Measurements from ENCODE around the gene SAYSD1.

Gene SAYSD1

GRCh38 chr6:39074486-39074885 lies 40.5 kb downstream of the SAYSD1 start:
- TF ChIP-seq ZFX (IDR thresholded peaks at IDR 0.05; ENCODE audit: borderline replicate concordance) (no peak), CTCF (IDR thresholded peaks at IDR 0.05) (no peak)
- no peak overlapping the region for H3K27ac ChIP-seq

- no peak overlapping the region for H3K27ac ChIP-seq
- TF ChIP-seq ZFX (IDR thresholded peaks at IDR 0.05; ENCODE audit: borderline replicate concordance) (no peak), CTCF (IDR thresholded peaks at IDR 0.05) (no peak)
Measured at GRCh38 chr6:39073471-39074355, 41.3 kb downstream of the SAYSD1 start.

- TF ChIP-seq CTCF (IDR thresholded peaks at IDR 0.05): no peak
- no peak for TF ChIP-seq ZFX (IDR thresholded peaks at IDR 0.05; ENCODE audit: borderline replicate concordance)
- no peak overlapping the region for H3K27ac ChIP-seq
Measured at GRCh38 chr6:39072830-39073229, 42.2 kb downstream of the SAYSD1 start.

- TF ChIP-seq CTCF (IDR thresholded peaks at IDR 0.05): no peak
- TF ChIP-seq ZFX (IDR thresholded peaks at IDR 0.05; ENCODE audit: borderline replicate concordance): no peak
- H3K27ac ChIP-seq: no peak overlapping the region
Measured at GRCh38 chr6:39068391-39068790, 46.6 kb downstream of the SAYSD1 start.

- no peak overlapping the region for H3K27ac ChIP-seq
- TF ChIP-seq CTCF (IDR thresholded peaks at IDR 0.05) (no peak), ZFX (IDR thresholded peaks at IDR 0.05; ENCODE audit: borderline replicate concordance) (no peak)
Measured at GRCh38 chr6:39065561-39065960, 49.4 kb downstream of the SAYSD1 start.

GRCh38 chr6:39063526-39063925 lies 51.5 kb downstream of the SAYSD1 start:
- H3K27ac ChIP-seq: no peak overlapping the region
- no peak for TF ChIP-seq CTCF (IDR thresholded peaks at IDR 0.05)
- no peak for TF ChIP-seq ZFX (IDR thresholded peaks at IDR 0.05; ENCODE audit: borderline replicate concordance)

GRCh38 chr6:39062014-39062740 lies 52.8 kb downstream of the SAYSD1 start:
- TF ChIP-seq ZFX (IDR thresholded peaks at IDR 0.05; ENCODE audit: borderline replicate concordance) (no peak), CTCF (IDR thresholded peaks at IDR 0.05) (no peak)
- H3K27ac ChIP-seq: no peak overlapping the region
